ENCODE data around the gene INAVA. TPM values are rescaled to one million over a fixed set of nuclear protein-coding genes. Genes with fewer than 3 reads are reported as not detected.
"Not testable (repeated sequence)": the region's sequence is repeated elsewhere in the genome, so short reads cannot be mapped to it uniquely, and the experiment has no call there.

INAVA gene
- total RNA-seq, 1 experiment from 2014 or later = 41.2 TPM

DNA sequence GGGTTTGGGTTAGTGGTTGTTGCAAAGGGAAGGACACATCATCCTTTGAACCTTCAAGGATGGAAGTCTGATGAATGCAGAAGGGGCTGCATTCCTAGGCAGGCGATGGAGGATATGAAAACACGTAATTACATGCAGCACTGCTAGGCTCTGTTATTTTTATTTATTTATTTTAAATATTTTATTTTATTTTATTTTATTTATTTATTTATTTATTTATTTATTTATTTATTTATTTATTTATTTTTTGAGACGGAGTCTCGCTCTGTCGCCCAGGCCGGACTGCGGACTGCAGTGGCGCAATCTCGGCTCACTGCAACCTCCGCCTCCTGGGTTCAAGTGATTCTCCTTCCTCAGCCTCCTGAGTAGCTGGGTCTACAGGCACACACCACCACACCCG is 69.2 kb downstream of the INAVA start:
- H3K27ac Mint-ChIP-seq; POLR2A ChIA-PET; H3K9me3 Mint-ChIP-seq; CTCF ChIA-PET; H3K4me3 Mint-ChIP-seq; H3K36me3 Mint-ChIP-seq; H3K27me3 Mint-ChIP-seq (ENCODE audit: low read depth); DNase-seq (ENCODE audit: low spot score); H3K4me1 Mint-ChIP-seq; ATAC-seq: not testable (repeated sequence)
- TF ChIP-seq HMGA2 (CRISPR knock-in tag; IDR thresholded peaks at IDR 0.05) = peak; percentile 98

Other genes starting within 250 kb of the INAVA start
- gene DDX59, start 225.0 kb upstream of the INAVA start, total RNA-seq (2021) = 15.5 to 19.4 TPM (median 17.0 TPM) in 3 replicates
- 18.1 to 20.7 TPM (median 19.0 TPM) in 3 replicates for gene CAMSAP2, start 156.0 kb upstream of the INAVA start, total RNA-seq (2021)
- gene GPR25, start 21.9 kb upstream of the INAVA start, total RNA-seq (2021) = 0.14 to 0.16 TPM in 2 of 3 replicates, not detected in the other
- 17.8 to 19.4 TPM (median 18.0 TPM) in 3 replicates for gene KIF21B, start 128.8 kb downstream of the INAVA start, total RNA-seq (2021)
- 0.02 to 0.09 TPM (median 0.07 TPM) in 3 replicates for gene CACNA1S, start 217.5 kb downstream of the INAVA start, total RNA-seq (2021)
- 0.18 to 0.53 TPM (median 0.31 TPM) in 3 replicates for gene ASCL5, start 232.3 kb downstream of the INAVA start, total RNA-seq (2021)

All from WTC11 (cell line).